OCI-M2 (cell line): Measurements from ENCODE around the gene NOL12.

Source experiments
- DNase-seq: peaks from one replicate; lab custom pipeline; 2025; ENCODE audit not compliant: unreplicated experiment; lab: John Stamatoyannopoulos, UW

NOL12 gene

GRCh38 chr22:37742376-37743171 lies 56.4 kb downstream of the NOL12 start:
- no peak for DNase-seq
